GM23338 (cell line): ENCODE results near the gene ATP8B4. TPM values are rescaled to one million over a fixed set of nuclear protein-coding genes. Genes with fewer than 3 reads are reported as not detected.

Source experiments
- ATAC-seq: fragments of 200-7000 bp; cut with Tn5 transposase; 3 replicates; pipeline ENCODE4 v1.9.1; 2020
- DNase-seq: peaks from one replicate; pipeline ENCODE4 v3.0.0-alpha.2; 2015; ENCODE audit warnings: low spot score
- H2AFZ ChIP-seq: fragments of 200-600 bp; sonication (generic); 2 replicates; pipeline ENCODE4 v1.8.0; 2016; ENCODE audit warnings: antibody characterized with exemption, mild to moderate bottlenecking, moderate library complexity
- H3F3A ChIP-seq: fragments of 200-600 bp; sonication (generic); replicated peaks from 2 replicates; pipeline ENCODE4 v1.8.0; 2017; ENCODE audit warnings: antibody characterized with exemption, mixed run types, low read depth
- H3K27ac ChIP-seq: fragments of 200-600 bp; sonication (generic); 2 replicates; pipeline ENCODE4 v1.6.1; 2016; ENCODE audit warnings: low read depth
- H3K27me3 ChIP-seq: fragments of 200-600 bp; sonication (generic); 2 replicates; pipeline ENCODE4 v1.8.0; 2016; ENCODE audit warnings: mild to moderate bottlenecking, mixed run types, moderate library complexity; ENCODE audit not compliant: insufficient read depth
- H3K36me3 ChIP-seq: fragments of 200-600 bp; sonication (generic); 2 replicates; pipeline ENCODE4 v1.8.0; 2016; ENCODE audit warnings: mild to moderate bottlenecking; ENCODE audit not compliant: insufficient read depth
- H3K4me1 ChIP-seq: fragments of 200-600 bp; sonication (generic); 2 replicates; pipeline ENCODE4 v1.8.0; 2016; ENCODE audit warnings: mild to moderate bottlenecking, moderate library complexity; ENCODE audit not compliant: insufficient read depth
- H3K4me2 ChIP-seq: fragments of 200-600 bp; sonication (generic); 2 replicates; pipeline ENCODE4 v1.7.1; 2017; ENCODE audit warnings: mixed run types
- H3K4me3 ChIP-seq: fragments of 200-600 bp; sonication (generic); 2 replicates; pipeline ENCODE4 v1.6.1; 2016; ENCODE audit warnings: mixed run types
- H3K79me2 ChIP-seq: fragments of 200-600 bp; sonication (generic); replicated peaks from 2 replicates; pipeline ENCODE4 v1.8.0; 2017; ENCODE audit warnings: mild to moderate bottlenecking; ENCODE audit not compliant: insufficient read depth
- H3K9me2 ChIP-seq: fragments of 200-600 bp; sonication (generic); 2 replicates; pipeline ENCODE4 v1.8.0; 2017; ENCODE audit not compliant: insufficient read depth
- H4K20me1 ChIP-seq: fragments of 200-600 bp; sonication (generic); replicated peaks from 2 replicates; pipeline ENCODE4 v1.8.0; 2017; ENCODE audit warnings: mild to moderate bottlenecking; ENCODE audit not compliant: insufficient read depth
- H3K27ac Mint-ChIP-seq: 2 replicates; pipeline ENCODE4 v1.8.0; 2020; ENCODE audit warnings: inconsistent platforms, mild to moderate bottlenecking, moderate library complexity, mixed read lengths
- H3K27me3 Mint-ChIP-seq: 3 replicates; pipeline ENCODE4 v1.8.0; 2022; ENCODE audit warnings: low read depth, mild to moderate bottlenecking, moderate library complexity, mixed read lengths, inconsistent platforms; ENCODE audit not compliant: insufficient read depth, poor library complexity
- H3K36me3 Mint-ChIP-seq: 3 replicates; pipeline ENCODE4 v1.8.0; 2021; ENCODE audit warnings: low read depth, mild to moderate bottlenecking, inconsistent platforms, moderate library complexity, mixed read lengths
- H3K4me1 Mint-ChIP-seq: 3 replicates; pipeline ENCODE4 v1.8.0; 2020; ENCODE audit warnings: mild to moderate bottlenecking, inconsistent platforms, mixed read lengths
- H3K4me3 Mint-ChIP-seq: 3 replicates; pipeline ENCODE4 v1.8.0; 2021; ENCODE audit warnings: moderate library complexity, mild to moderate bottlenecking, inconsistent platforms, mixed read lengths
- H3K9me3 Mint-ChIP-seq: 3 replicates; pipeline ENCODE4 v1.8.0; 2020; ENCODE audit warnings: moderate library complexity, mild to moderate bottlenecking, inconsistent platforms, mixed read lengths
- CREB1 ChIP-seq: fragments of 250-450 bp; sonication (Bioruptor Pico); IDR thresholded peaks from 2 replicates; pipeline ENCODE4 v1.5.0; 2020; ENCODE audit warnings: low read depth, mild to moderate bottlenecking, moderate library complexity
- EZH2 ChIP-seq: fragments of 200-600 bp; sonication (generic); IDR thresholded peaks from one replicate; pipeline ENCODE4 v1.8.0; 2017; ENCODE audit warnings: antibody characterized with exemption, mild to moderate bottlenecking, low read depth; ENCODE audit not compliant: unreplicated experiment
- EZH2phosphoT487 ChIP-seq: fragments of 200-600 bp; sonication (generic); IDR thresholded peaks from one replicate; pipeline ENCODE4 v1.8.1; 2018; ENCODE audit warnings: antibody characterized with exemption; ENCODE audit not compliant: unreplicated experiment
- JUNB ChIP-seq: IDR thresholded peaks from one replicate; pipeline ENCODE4 v1.6.1; 2016; ENCODE audit warnings: antibody characterized with exemption; ENCODE audit not compliant: unreplicated experiment
- NANOG ChIP-seq: IDR thresholded peaks from 2 replicates; pipeline ENCODE4 v1.6.1; 2016; ENCODE audit warnings: antibody characterized with exemption, borderline replicate concordance
- POLR2AphosphoS5 ChIP-seq: IDR thresholded peaks from 2 replicates; pipeline ENCODE4 v1.6.1; 2016; ENCODE audit warnings: antibody characterized with exemption, low read depth
- STAT1 ChIP-seq: IDR thresholded peaks from one replicate; pipeline ENCODE4 v1.6.1; 2016; ENCODE audit warnings: antibody characterized with exemption; ENCODE audit not compliant: unreplicated experiment
- ZNF114 ChIP-seq: fragments of 250-450 bp; sonication (Bioruptor Pico); IDR thresholded peaks from 2 replicates; pipeline ENCODE4 v1.5.0; 2020; ENCODE audit warnings: mild to moderate bottlenecking, moderate library complexity
- ZNF331 ChIP-seq: fragments of 250-450 bp; sonication (Bioruptor Pico); IDR thresholded peaks from 2 replicates; pipeline ENCODE4 v1.5.0; 2020; ENCODE audit warnings: low read depth, mild to moderate bottlenecking, moderate library complexity
- polyA plus RNA-seq: library from polyadenylated mRNA; unstranded; fragments of >200 nt; fragmentation: Nextera tagmentation; extraction: Ambion mirVana; gene quantifications from 2 replicates; pipeline ENCODE4 v1.2.1, GENCODE V29; 2016
- total RNA-seq: library from RNA; depleted of rRNA; stranded (reverse); fragments of >200 nt; shearing (Covaris generic); gene quantifications from 2 replicates; pipeline ENCODE4 v1.2.3, GENCODE V29; 2014
- TF ChIP-seq, protein P1 (sequence below): IDR thresholded peaks from 2 replicates; pipeline ENCODE4 v1.6.1; 2016; ENCODE audit warnings: antibody characterized with exemption
- TF ChIP-seq, protein P2 (sequence below): IDR thresholded peaks from one replicate; pipeline ENCODE4 v1.6.1; 2018; ENCODE audit warnings: antibody characterized with exemption; ENCODE audit not compliant: unreplicated experiment
- TF ChIP-seq, protein P3 (sequence below), 2 experiments: fragments of 200-600 bp in 1 of 2; sonication (generic) in 1 of 2; conservative IDR thresholded peaks; 2 replicates each; pipeline versions ENCODE4 v1.5.1 to v1.6.1; 2016 to 2017; ENCODE audit warnings: antibody characterized with exemption in 2 of 2, low read depth in 2 of 2, mild to moderate bottlenecking in 2 of 2, moderate library complexity in 1 of 2
- TF ChIP-seq, protein P4 (sequence below): fragments of 250-450 bp; sonication (Bioruptor Pico); IDR thresholded peaks from 2 replicates; pipeline ENCODE4 v1.5.0; 2020; ENCODE audit warnings: mild to moderate bottlenecking, moderate library complexity

The ATP8B4 gene
- total and polyA plus RNA-seq, 2 experiments from 2014 or later = 0.24 TPM; not detected in 1

DNA sequence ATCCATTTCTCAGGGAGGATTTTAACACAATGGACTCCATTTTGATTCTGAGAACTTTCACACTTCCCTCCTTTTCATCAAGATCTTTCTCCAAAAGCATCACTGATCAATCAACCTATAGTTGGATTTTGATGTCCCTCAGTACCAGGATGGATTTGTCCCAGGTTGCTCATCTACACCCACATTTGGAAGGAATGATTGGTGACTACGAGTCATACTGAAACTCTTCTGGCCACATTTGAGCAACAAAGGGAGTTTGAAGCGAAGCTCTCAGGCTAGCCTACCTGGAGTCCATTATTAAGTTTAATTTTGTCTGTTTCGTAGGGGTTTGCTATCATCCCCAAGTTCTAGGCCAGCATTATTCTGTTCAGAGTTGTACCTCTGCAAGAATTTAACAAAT lies 31.3 kb upstream of the ATP8B4 start:
- Histone ChIP-seq H2AFZ (peak overlapping the region; percentile 64; the same call in 1 of the 2 replicates), H3K36me3 (no peaks in the 10 kb centered on the region), H3F3A (no peaks in the 10 kb centered on the region), H3K4me3 (no peak overlapping the region), H4K20me1 (no peaks in the 10 kb centered on the region), H3K27ac (no peak overlapping the region), H3K4me2 (no peak overlapping the region), H3K79me2 (no peaks in the 10 kb centered on the region), H3K4me1 (no peaks in the 10 kb centered on the region), H3K27me3 (no peaks in the 10 kb centered on the region), H3K9me2 (no peaks in the 10 kb centered on the region)
- H3K4me3 Mint-ChIP-seq = no peak overlapping the region
- peaks cover 3% of the 10 kb centered on the region for H3K27me3 Mint-ChIP-seq
- no peaks in the 10 kb centered on the region for H3K9me3 Mint-ChIP-seq
- no peaks in the 10 kb centered on the region for H3K36me3 Mint-ChIP-seq
- H3K27ac Mint-ChIP-seq = no peak overlapping the region
- TF ChIP-seq NANOG = no peak
- TF ChIP-seq CREB1 (CRISPR knock-in tag) = no peak
- no peak for TF ChIP-seq JUNB
- TF ChIP-seq, protein P1, sequence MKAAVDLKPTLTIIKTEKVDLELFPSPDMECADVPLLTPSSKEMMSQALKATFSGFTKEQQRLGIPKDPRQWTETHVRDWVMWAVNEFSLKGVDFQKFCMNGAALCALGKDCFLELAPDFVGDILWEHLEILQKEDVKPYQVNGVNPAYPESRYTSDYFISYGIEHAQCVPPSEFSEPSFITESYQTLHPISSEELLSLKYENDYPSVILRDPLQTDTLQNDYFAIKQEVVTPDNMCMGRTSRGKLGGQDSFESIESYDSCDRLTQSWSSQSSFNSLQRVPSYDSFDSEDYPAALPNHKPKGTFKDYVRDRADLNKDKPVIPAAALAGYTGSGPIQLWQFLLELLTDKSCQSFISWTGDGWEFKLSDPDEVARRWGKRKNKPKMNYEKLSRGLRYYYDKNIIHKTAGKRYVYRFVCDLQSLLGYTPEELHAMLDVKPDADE = no peak
- no peak for TF ChIP-seq ZNF114 (CRISPR knock-in tag)
- TF ChIP-seq, protein P2, sequence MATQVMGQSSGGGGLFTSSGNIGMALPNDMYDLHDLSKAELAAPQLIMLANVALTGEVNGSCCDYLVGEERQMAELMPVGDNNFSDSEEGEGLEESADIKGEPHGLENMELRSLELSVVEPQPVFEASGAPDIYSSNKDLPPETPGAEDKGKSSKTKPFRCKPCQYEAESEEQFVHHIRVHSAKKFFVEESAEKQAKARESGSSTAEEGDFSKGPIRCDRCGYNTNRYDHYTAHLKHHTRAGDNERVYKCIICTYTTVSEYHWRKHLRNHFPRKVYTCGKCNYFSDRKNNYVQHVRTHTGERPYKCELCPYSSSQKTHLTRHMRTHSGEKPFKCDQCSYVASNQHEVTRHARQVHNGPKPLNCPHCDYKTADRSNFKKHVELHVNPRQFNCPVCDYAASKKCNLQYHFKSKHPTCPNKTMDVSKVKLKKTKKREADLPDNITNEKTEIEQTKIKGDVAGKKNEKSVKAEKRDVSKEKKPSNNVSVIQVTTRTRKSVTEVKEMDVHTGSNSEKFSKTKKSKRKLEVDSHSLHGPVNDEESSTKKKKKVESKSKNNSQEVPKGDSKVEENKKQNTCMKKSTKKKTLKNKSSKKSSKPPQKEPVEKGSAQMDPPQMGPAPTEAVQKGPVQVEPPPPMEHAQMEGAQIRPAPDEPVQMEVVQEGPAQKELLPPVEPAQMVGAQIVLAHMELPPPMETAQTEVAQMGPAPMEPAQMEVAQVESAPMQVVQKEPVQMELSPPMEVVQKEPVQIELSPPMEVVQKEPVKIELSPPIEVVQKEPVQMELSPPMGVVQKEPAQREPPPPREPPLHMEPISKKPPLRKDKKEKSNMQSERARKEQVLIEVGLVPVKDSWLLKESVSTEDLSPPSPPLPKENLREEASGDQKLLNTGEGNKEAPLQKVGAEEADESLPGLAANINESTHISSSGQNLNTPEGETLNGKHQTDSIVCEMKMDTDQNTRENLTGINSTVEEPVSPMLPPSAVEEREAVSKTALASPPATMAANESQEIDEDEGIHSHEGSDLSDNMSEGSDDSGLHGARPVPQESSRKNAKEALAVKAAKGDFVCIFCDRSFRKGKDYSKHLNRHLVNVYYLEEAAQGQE = no peak
- TF ChIP-seq, protein P3, sequence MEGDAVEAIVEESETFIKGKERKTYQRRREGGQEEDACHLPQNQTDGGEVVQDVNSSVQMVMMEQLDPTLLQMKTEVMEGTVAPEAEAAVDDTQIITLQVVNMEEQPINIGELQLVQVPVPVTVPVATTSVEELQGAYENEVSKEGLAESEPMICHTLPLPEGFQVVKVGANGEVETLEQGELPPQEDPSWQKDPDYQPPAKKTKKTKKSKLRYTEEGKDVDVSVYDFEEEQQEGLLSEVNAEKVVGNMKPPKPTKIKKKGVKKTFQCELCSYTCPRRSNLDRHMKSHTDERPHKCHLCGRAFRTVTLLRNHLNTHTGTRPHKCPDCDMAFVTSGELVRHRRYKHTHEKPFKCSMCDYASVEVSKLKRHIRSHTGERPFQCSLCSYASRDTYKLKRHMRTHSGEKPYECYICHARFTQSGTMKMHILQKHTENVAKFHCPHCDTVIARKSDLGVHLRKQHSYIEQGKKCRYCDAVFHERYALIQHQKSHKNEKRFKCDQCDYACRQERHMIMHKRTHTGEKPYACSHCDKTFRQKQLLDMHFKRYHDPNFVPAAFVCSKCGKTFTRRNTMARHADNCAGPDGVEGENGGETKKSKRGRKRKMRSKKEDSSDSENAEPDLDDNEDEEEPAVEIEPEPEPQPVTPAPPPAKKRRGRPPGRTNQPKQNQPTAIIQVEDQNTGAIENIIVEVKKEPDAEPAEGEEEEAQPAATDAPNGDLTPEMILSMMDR (conservative IDR thresholded peaks at IDR 0.05; ENCODE audit: low read depth in 2 of 2) = no peak
- TF ChIP-seq EZH2phosphoT487 = no peak
- TF ChIP-seq EZH2 = no peak
- no peak for TF ChIP-seq STAT1
- TF ChIP-seq, protein P4, sequence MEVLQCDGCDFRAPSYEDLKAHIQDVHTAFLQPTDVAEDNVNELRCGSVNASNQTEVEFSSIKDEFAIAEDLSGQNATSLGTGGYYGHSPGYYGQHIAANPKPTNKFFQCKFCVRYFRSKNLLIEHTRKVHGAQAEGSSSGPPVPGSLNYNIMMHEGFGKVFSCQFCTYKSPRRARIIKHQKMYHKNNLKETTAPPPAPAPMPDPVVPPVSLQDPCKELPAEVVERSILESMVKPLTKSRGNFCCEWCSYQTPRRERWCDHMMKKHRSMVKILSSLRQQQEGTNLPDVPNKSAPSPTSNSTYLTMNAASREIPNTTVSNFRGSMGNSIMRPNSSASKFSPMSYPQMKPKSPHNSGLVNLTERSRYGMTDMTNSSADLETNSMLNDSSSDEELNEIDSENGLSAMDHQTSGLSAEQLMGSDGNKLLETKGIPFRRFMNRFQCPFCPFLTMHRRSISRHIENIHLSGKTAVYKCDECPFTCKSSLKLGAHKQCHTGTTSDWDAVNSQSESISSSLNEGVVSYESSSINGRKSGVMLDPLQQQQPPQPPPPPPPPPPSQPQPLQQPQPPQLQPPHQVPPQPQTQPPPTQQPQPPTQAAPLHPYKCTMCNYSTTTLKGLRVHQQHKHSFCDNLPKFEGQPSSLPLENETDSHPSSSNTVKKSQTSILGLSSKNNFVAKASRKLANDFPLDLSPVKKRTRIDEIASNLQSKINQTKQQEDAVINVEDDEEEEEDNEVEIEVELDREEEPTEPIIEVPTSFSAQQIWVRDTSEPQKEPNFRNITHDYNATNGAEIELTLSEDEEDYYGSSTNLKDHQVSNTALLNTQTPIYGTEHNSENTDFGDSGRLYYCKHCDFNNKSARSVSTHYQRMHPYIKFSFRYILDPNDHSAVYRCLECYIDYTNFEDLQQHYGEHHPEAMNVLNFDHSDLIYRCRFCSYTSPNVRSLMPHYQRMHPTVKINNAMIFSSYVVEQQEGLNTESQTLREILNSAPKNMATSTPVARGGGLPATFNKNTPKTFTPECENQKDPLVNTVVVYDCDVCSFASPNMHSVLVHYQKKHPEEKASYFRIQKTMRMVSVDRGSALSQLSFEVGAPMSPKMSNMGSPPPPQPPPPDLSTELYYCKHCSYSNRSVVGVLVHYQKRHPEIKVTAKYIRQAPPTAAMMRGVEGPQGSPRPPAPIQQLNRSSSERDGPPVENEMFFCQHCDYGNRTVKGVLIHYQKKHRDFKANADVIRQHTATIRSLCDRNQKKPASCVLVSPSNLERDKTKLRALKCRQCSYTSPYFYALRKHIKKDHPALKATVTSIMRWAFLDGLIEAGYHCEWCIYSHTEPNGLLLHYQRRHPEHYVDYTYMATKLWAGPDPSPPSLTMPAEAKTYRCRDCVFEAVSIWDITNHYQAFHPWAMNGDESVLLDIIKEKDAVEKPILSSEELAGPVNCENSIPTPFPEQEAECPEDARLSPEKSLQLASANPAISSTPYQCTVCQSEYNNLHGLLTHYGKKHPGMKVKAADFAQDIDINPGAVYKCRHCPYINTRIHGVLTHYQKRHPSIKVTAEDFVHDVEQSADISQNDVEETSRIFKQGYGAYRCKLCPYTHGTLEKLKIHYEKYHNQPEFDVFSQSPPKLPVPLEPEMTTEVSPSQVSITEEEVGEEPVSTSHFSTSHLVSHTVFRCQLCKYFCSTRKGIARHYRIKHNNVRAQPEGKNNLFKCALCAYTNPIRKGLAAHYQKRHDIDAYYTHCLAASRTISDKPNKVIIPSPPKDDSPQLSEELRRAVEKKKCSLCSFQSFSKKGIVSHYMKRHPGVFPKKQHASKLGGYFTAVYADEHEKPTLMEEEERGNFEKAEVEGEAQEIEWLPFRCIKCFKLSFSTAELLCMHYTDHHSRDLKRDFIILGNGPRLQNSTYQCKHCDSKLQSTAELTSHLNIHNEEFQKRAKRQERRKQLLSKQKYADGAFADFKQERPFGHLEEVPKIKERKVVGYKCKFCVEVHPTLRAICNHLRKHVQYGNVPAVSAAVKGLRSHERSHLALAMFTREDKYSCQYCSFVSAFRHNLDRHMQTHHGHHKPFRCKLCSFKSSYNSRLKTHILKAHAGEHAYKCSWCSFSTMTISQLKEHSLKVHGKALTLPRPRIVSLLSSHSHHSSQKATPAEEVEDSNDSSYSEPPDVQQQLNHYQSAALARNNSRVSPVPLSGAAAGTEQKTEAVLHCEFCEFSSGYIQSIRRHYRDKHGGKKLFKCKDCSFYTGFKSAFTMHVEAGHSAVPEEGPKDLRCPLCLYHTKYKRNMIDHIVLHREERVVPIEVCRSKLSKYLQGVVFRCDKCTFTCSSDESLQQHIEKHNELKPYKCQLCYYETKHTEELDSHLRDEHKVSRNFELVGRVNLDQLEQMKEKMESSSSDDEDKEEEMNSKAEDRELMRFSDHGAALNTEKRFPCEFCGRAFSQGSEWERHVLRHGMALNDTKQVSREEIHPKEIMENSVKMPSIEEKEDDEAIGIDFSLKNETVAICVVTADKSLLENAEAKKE (CRISPR knock-in tag) = no peak
- no peak for TF ChIP-seq ZNF331 (CRISPR knock-in tag)
- TF ChIP-seq POLR2AphosphoS5 = no peak
- no peak for DNase-seq
- ATAC-seq = no peak
- H3K4me1 Mint-ChIP-seq = no peaks in the 10 kb centered on the region
